Measurements from ENCODE around the gene BICC1.
"Not testable (repeated sequence)": the region's sequence is repeated elsewhere in the genome, so short reads cannot be mapped to it uniquely, and the experiment has no call there.

BICC1 gene

DNA sequence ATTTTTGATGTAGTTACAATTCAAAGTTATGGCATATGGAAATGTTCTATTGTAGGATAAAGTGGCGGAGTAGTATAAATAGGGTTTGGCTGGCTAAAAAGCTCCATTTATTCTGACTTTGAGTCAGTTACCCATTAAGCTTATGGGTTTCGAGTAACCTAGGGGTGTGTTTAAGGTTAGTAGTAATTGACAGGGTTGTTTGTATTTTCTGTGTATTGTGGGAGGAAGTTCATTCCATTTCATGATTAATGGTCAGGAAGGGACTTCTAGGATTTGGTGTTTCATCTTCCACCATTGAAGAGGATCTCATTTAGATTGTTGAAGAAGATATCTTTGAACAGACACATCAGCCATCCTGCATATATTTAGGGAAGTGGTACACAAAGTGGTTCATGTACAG, 75.0 kb downstream of the BICC1 start:
- H3K4me3 ChIP-seq (ENCODE audit: low read depth, low read length), result no peak overlapping the region
- no peak for DNase-seq (ENCODE audit: low read depth)
- in situ Hi-C loops (cut with HindIII; ENCODE audit: low sequenced_read_pairs), result no loop called here
- TF ChIP-seq, protein P1, sequence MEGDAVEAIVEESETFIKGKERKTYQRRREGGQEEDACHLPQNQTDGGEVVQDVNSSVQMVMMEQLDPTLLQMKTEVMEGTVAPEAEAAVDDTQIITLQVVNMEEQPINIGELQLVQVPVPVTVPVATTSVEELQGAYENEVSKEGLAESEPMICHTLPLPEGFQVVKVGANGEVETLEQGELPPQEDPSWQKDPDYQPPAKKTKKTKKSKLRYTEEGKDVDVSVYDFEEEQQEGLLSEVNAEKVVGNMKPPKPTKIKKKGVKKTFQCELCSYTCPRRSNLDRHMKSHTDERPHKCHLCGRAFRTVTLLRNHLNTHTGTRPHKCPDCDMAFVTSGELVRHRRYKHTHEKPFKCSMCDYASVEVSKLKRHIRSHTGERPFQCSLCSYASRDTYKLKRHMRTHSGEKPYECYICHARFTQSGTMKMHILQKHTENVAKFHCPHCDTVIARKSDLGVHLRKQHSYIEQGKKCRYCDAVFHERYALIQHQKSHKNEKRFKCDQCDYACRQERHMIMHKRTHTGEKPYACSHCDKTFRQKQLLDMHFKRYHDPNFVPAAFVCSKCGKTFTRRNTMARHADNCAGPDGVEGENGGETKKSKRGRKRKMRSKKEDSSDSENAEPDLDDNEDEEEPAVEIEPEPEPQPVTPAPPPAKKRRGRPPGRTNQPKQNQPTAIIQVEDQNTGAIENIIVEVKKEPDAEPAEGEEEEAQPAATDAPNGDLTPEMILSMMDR (IDR thresholded peaks at IDR 0.05; ENCODE audit: low read depth, low read length, missing control alignments), result no peak

DNA sequence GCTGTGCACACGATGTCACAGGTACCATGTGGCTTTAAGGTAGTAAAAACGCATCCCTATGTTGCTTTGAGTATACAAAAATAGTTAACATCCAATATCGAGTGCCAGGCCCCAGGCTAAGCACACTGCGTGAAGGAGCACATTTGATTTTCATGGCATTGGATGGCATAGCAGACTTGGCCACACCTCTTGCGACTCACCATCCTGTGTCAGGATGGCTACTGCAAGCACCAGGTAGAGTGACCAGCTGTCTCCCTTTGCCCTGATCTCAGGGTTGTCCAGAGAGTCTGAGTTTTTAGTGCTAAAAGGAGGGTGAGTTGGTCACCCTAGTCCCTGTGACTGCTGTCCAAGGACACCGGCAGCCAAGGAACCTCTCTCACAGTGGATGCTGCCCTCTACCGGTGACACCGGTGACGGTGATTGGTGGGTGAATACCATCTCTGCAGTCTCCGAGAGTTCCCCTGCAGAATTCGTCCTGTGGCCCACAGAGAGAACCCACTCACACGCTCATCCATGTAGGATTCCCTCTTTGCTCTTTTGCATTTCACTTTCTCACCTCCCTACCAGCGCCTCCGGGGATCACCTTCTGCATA, 76.1 kb downstream of the BICC1 start:
- no peak overlapping the region for H3K4me3 ChIP-seq (ENCODE audit: low read depth, low read length)
- TF ChIP-seq, protein P1 (IDR thresholded peaks at IDR 0.05; ENCODE audit: low read depth, low read length, missing control alignments), result no peak
- no peak for DNase-seq (ENCODE audit: low read depth)
- in situ Hi-C loops (cut with HindIII; ENCODE audit: low sequenced_read_pairs), result no loop called here

DNA sequence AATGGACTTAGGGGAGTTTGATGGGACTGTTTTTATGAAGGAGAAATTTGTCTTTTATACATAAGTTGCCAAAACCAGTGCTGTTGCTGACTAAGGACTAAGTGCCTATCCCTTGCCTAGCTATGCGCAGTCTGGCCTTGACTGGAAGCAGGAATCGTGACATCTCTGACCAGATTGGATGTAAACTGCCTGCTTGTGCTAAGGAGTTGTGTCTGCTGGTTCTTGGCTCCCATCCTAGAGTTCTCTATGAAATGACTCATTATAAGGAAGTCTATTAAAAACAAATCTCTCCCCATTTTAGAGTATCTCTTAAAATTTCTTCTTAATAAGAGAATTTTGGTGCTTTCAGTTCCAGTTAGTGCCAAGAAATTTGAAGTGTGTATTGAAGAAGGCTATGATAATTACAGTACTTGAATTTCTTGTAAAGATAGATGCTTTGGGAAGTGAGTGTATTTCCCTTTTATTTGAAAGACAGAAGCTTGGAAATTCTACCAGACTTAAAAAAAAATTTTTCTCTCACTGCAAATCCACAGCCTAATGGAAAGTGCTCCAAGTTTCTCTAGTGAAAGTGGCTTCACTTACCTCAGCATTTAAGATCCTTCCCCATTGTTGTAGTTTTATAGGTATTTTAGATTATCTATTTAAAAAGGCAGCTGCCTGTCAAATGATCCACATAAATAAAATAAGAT, 77.6 kb downstream of the BICC1 start:
- TF ChIP-seq, protein P1 (IDR thresholded peaks at IDR 0.05; ENCODE audit: low read depth, low read length, missing control alignments), result no peak
- H3K4me3 ChIP-seq (ENCODE audit: low read depth, low read length), result no peak overlapping the region
- in situ Hi-C loops (cut with HindIII; ENCODE audit: low sequenced_read_pairs), result no loop called here
- DNase-seq (ENCODE audit: low read depth), result peak; percentile 88

DNA sequence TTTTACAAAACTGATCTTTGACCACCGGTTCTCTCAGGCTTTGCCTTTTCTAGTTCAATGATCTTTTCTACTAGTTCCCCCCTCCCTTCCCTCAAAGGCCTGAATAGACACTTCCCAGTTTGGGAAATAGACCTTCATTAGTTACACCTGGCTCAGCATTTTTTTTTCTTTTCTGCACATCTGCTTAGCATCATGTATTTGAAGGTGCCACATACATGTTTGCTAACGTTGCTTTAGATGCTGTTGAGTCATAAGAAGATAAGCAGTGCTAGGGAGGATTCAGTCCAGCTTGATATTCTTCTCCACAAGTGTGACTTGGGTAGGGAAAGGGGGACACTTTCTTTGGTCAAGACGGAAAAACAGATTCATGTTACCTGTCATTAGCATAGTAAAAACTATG, 78.3 kb downstream of the BICC1 start:
- TF ChIP-seq, protein P1 (IDR thresholded peaks at IDR 0.05; ENCODE audit: low read depth, low read length, missing control alignments), result no peak
- DNase-seq (ENCODE audit: low read depth), result no peak
- H3K4me3 ChIP-seq (ENCODE audit: low read depth, low read length), result no peak overlapping the region
- in situ Hi-C loops (cut with HindIII; ENCODE audit: low sequenced_read_pairs), result no loop called here

DNA sequence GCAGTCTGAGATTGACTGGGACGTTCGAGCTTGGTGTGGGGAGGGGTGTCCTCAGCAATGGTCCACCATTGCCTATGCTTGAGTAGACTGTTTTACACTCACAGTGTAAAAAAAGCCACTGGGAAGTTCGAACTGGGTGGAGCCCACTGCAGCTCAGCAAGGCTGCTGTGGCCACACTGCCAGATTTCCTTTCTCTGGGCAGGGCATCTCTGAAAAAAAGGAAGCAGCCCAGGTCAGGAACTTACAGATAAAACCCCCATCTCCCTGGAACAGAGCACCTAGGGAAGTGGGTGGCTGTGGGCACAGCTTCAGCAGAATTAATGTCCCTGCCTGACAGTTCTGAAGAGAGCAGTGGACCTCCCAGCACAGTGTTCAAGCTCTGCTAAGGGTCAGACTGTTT, 80.3 kb downstream of the BICC1 start:
- no peak for DNase-seq (ENCODE audit: low read depth)
- in situ Hi-C loops (cut with HindIII; ENCODE audit: low sequenced_read_pairs), result no loop called here
- no peak overlapping the region for H3K4me3 ChIP-seq (ENCODE audit: low read depth, low read length)
- TF ChIP-seq, protein P1 (IDR thresholded peaks at IDR 0.05; ENCODE audit: low read depth, low read length, missing control alignments), result no peak

DNA sequence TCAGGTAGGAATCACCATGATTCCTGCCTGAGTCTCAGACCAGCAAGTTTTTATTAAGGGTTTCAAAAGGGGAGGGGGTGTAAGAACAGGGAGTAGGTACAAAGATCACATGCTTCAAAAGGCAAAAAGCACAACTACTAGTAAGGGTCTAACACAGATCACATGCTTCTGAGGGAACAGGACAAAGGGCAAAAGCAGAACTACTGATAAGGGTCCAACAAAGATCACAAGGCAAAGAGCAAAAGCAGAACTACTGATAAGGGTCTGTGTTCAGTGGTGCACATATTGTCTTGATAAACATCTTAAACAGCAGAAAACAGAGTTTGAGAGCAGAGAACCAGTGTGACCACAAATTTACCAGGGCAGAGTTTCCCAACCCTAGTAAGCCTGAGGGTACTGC, 84.5 kb downstream of the BICC1 start:
- in situ Hi-C loops (cut with HindIII; ENCODE audit: low sequenced_read_pairs); H3K4me3 ChIP-seq (ENCODE audit: low read depth, low read length); DNase-seq (ENCODE audit: low read depth): not testable (repeated sequence)

DNA sequence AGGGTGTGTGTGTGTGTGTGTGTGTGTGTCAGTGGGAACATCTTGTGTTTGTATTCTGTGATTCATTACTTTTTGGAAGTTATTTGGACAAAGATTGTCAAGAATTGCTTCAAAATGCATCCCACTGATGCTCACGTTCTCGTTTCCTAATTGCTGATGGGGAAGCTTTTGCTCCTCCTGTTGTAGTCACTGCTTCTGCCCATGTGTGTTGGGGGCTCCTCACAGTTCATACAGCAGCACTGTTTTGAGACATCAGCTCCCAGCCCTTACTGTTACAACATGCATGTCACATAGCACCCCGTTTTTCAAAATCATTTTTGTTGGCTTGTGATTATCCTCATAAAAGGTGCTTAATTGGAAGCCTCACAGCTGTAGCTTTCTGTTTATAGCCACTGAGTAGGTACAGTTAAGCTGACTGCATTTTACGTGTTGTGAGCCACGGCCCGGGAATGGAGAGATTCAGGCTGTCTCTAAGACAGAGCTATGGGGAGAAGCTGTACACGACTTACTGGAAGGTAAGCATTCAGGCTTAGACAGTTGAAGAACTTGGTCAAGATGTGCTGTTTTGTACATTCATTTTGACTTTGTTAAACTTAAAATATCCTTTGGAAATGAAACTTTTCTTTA, 87.4 kb downstream of the BICC1 start:
- TF ChIP-seq, protein P1 (IDR thresholded peaks at IDR 0.05; ENCODE audit: low read depth, low read length, missing control alignments), result no peak
- DNase-seq (ENCODE audit: low read depth), result no peak
- H3K4me3 ChIP-seq (ENCODE audit: low read depth, low read length), result no peak overlapping the region
- in situ Hi-C loops (cut with HindIII; ENCODE audit: low sequenced_read_pairs), result no loop called here

Data from astrocyte of the cerebellum (primary cell).